Lung (tissue), 12 donors: ENCODE measurements around the gene IGFBP3. TPM values are rescaled to one million over a fixed set of nuclear protein-coding genes. Genes with fewer than 3 reads are reported as not detected.

Experiments
- ATAC-seq: fragments of 200-7000 bp; cut with Tn5 transposase; one replicate; pipeline ENCODE4 v1.9.1; 2020; ENCODE audit warnings: moderate number of reproducible peaks; ENCODE audit not compliant: insufficient read depth, low FRiP score
- DNase-seq, 3 donors: peaks; one replicate each; pipeline ENCODE4 v3.0.0-alpha.2; 2013 to 2017
- H3K27ac ChIP-seq, 2 donors: one replicate each; pipeline ENCODE4 v1.5.1; 2013; ENCODE audit warnings: mild to moderate bottlenecking in 2 of 2, moderate library complexity in 2 of 2, control low read depth in 1 of 2, inconsistent platforms in 1 of 2, low read depth in 1 of 2, low read length in 1 of 2
- H3K27me3 ChIP-seq, 3 donors: one replicate each; pipeline ENCODE4 v1.5.1; 2013; ENCODE audit warnings: low read length in 2 of 3; ENCODE audit not compliant: control insufficient read depth in 3 of 3, insufficient read depth in 3 of 3
- H3K36me3 ChIP-seq, 4 donors: one replicate each; pipeline ENCODE4 v1.5.1; 2013; ENCODE audit warnings: low read length in 4 of 4, mild to moderate bottlenecking in 1 of 4, moderate library complexity in 1 of 4; ENCODE audit not compliant: control insufficient read depth in 4 of 4, insufficient read depth in 4 of 4
- H3K4me1 ChIP-seq, 5 donors: one replicate each; pipeline ENCODE4 v1.5.1; 2013; ENCODE audit warnings: low read length in 5 of 5, mild to moderate bottlenecking in 2 of 5, moderate library complexity in 1 of 5; ENCODE audit not compliant: control insufficient read depth in 5 of 5, insufficient read depth in 5 of 5
- H3K4me3 ChIP-seq: one replicate; pipeline ENCODE4 v1.5.1; 2013; ENCODE audit warnings: mild to moderate bottlenecking, control low read depth, moderate library complexity
- H3K9ac ChIP-seq, 2 donors: one replicate each; pipeline ENCODE4 v1.5.1; 2013; ENCODE audit warnings: low read length in 2 of 2, control low read depth in 1 of 2; ENCODE audit not compliant: insufficient read depth in 1 of 2
- H3K9me3 ChIP-seq, 4 donors: one replicate each; pipeline ENCODE4 v1.5.1; 2013; ENCODE audit warnings: low read length in 3 of 4, mild to moderate bottlenecking in 1 of 4, moderate library complexity in 1 of 4; ENCODE audit not compliant: control insufficient read depth in 4 of 4, insufficient read depth in 3 of 4
- CTCF ChIP-seq: IDR thresholded peaks from 2 replicates; pipeline ENCODE4 v1.5.1; 2012; ENCODE audit warnings: mild to moderate bottlenecking; ENCODE audit errors: control extremely low read depth, extremely low read depth
- WGBS, 2 donors: extraction: QIAGEN DNeasy Blood & Tissue Kit; methylation state at CpG; one replicate each; pipeline ENCODE4 v1.1.7; 2013; 5-methylcytosine and 5-hydroxymethylcytosine counted together
- polyA plus RNA-seq, 2 donors: library from polyadenylated mRNA; stranded (reverse); fragments of 200-250 nt; gene quantifications; one replicate each; pipeline ENCODE4 v1.2.1, GENCODE V29; 2013
- total RNA-seq, 2 donors: library from RNA; depleted of rRNA in 1 of 2; stranded (reverse); fragments of >200 nt in 1 of 2; gene quantifications; one replicate each; pipeline ENCODE4 v1.2.1, GENCODE V29; 2014 to 2021
- donor health status: control.
- donor health status: control.
- donor health status: Bipolar disorder and iron deficiency.
- donor health status: healthy.
- donor health status: DM: yes; HTN: yes; CAD: no.

The IGFBP3 gene
- total and polyA plus RNA-seq, 4 donors = 29.2 to 76.5 (median 58.4) TPM

GRCh38 chr7:45873355-45873754, 47.7 kb downstream of the IGFBP3 start:
- TF ChIP-seq CTCF = no peak
- WGBS, 2 donors = 84 to 90% methylated on average over 6 of the region's 6 CpGs

GRCh38 chr7:45873035-45873354, 48.1 kb downstream of the IGFBP3 start, which contains the start of gene CCDC201:
CCDC201 (minus strand) TSS chr7:45873082; CDS start chr7:45873007, 75 bp downstream.
- Histone ChIP-seq H3K4me3 (no peak within 1 kb of the TSS), H3K4me1 (no peaks in the 10 kb centered on the region), H3K9me3 (peaks cover 0 to 6% (median 0%) of the 10 kb centered on the region in 4 donors), H3K27ac (no peak within 1 kb of the TSS), H3K9ac (no peak within 1 kb of the TSS), H3K36me3 (no peaks in the 10 kb centered on the region), H3K27me3 (no peaks in the 10 kb centered on the region)
- no peak for TF ChIP-seq CTCF
- DNase-seq (no peak), ATAC-seq (no peak)
- 85 to 95% methylated on average over 7 of the region's 7 CpGs for WGBS, 2 donors

More at GRCh38 chr7:45873355-45873754, 47.7 kb downstream of the IGFBP3 start:
- Histone ChIP-seq H3K9me3 (peaks cover 0 to 9% (median 2%) of the 10 kb centered on the region in 4 donors), H3K27me3 (no peaks in the 10 kb centered on the region), H3K27ac (no peak overlapping the region), H3K36me3 (no peaks in the 10 kb centered on the region), H3K9ac (no peak overlapping the region), H3K4me1 (no peaks in the 10 kb centered on the region), H3K4me3 (no peak overlapping the region)
- ATAC-seq = no peak
- DNase-seq = no peak

- DNase-seq (no peak), ATAC-seq (no peak)
- Histone ChIP-seq H3K27me3 (no peaks in the 10 kb centered on the region), H3K27ac (no peak overlapping the region), H3K36me3 (no peaks in the 10 kb centered on the region), H3K9ac (no peak overlapping the region), H3K4me3 (no peak overlapping the region), H3K4me1 (no peaks in the 10 kb centered on the region), H3K9me3 (peaks cover 0 to 5% (median 0%) of the 10 kb centered on the region in 4 donors)
- TF ChIP-seq CTCF = no peak
- WGBS, 2 donors = 67 to 80% methylated on average over 10 of the region's 10 CpGs
Observed at GRCh38 chr7:45872116-45873034, 48.7 kb downstream of the IGFBP3 start.
